HUES64 (cell line): ENCODE results near the gene HIP1.

Experiments
- H3K27ac ChIP-seq: 2 replicates; pipeline ENCODE4 v1.7.0; 2013; ENCODE audit warnings: low read depth, low read length, inconsistent platforms
- H3K27me3 ChIP-seq: 2 replicates; pipeline ENCODE4 v1.6.1; 2013; ENCODE audit warnings: mild to moderate bottlenecking, low read length; ENCODE audit not compliant: insufficient read depth
- H3K36me3 ChIP-seq: 2 replicates; pipeline ENCODE4 v1.6.1; 2013; ENCODE audit warnings: mild to moderate bottlenecking, low read length; ENCODE audit not compliant: insufficient read depth
- H3K4me1 ChIP-seq: 2 replicates; pipeline ENCODE4 v1.6.1; 2013; ENCODE audit warnings: mild to moderate bottlenecking, low read length, moderate library complexity; ENCODE audit not compliant: insufficient read depth
- H3K4me3 ChIP-seq: 2 replicates; pipeline ENCODE4 v1.5.1; 2013; ENCODE audit warnings: mild to moderate bottlenecking, low read length, moderate library complexity
- H3K9ac ChIP-seq: 2 replicates; pipeline ENCODE4 v1.6.1; 2013; ENCODE audit warnings: mild to moderate bottlenecking, low read depth, low read length
- H3K9me3 ChIP-seq: 2 replicates; pipeline ENCODE4 v1.6.1; 2013; ENCODE audit warnings: low read depth, low read length; ENCODE audit not compliant: insufficient read depth
- WGBS: fragments of 150-250, 120-280 bp; methylation state at CpG from one replicate; pipeline ENCODE4 v1.1.7; 2013; ENCODE audit warnings: missing lambda C conversion rate; 5-methylcytosine and 5-hydroxymethylcytosine counted together

HIP1 gene

DNA sequence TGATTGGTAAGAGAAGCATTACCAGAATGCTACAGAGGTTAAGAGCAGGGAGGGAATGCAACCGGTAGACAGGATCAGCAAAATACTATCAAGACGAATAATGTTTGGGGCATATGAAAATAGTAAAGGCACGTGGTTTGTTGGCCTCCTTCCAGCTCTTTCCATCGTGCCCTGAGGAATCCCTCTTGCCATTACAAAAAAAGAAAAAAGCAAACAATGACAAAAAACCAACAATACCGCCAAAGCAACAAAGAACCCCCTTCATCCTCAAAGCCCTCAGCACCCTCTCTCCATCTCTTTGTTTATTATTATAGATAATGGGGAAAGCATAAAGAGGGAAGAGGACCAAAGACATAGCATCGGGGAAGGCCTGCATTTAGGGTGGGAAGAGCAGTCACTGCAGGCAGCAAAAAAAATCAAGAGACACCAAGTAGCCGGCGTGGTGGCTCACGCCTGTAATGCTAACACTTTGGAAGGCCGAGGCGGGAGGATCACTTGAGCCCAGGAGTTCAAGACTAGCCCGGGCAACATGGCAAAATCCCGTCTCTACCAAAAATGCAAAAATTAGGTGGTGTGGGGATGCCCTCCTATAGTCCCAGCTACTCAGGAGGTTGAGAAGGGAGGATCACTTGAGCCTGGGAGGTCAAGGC lies 78.0 kb downstream of the HIP1 start:
- Histone ChIP-seq H3K36me3 (no peaks in the 10 kb centered on the region), H3K4me3 (no peak overlapping the region), H3K9ac (no peak overlapping the region), H3K27ac (no peak overlapping the region), H3K4me1 (no peaks in the 10 kb centered on the region), H3K9me3 (no peaks in the 10 kb centered on the region), H3K27me3 (no peaks in the 10 kb centered on the region)
- 89% methylated on average over 12 of the region's 13 CpGs for WGBS

GRCh38 chr7:75658802-75659201 lies 79.9 kb downstream of the HIP1 start:
- Histone ChIP-seq H3K9ac (no peak overlapping the region), H3K36me3 (no peaks in the 10 kb centered on the region), H3K27ac (no peak overlapping the region), H3K4me1 (no peaks in the 10 kb centered on the region), H3K9me3 (no peaks in the 10 kb centered on the region), H3K4me3 (no peak overlapping the region), H3K27me3 (no peaks in the 10 kb centered on the region)
- 81% methylated on average over 3 of the region's 4 CpGs for WGBS

- no peaks in the 10 kb centered on the region for H3K36me3 ChIP-seq
- WGBS = 70% methylated on average over 10 of the region's 10 CpGs
These were observed 80.4 kb downstream of the HIP1 start for GRCh38 chr7:75658369-75658768.

DNA sequence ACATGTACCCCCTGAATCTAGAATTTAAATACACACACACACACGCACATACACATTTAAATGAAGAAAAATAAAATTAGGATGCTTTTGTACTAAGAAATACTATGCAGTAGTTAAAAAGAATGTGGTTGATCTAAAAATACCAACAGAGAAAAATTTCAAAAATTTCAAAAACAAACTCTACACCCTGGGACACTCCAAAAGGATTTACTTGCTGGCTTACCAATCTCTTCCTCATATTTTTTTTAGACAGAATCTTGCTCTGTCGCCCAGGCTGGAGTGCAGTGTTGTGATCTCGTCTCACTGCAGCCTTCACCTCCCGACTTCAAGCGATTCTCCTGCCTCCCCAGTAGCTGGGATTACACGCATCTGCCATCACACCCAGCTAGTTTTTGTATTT lies 80.9 kb downstream of the HIP1 start:
- Histone ChIP-seq H3K9ac (no peak overlapping the region), H3K4me3 (no peak overlapping the region), H3K27me3 (no peaks in the 10 kb centered on the region), H3K9me3 (0 out of 2 replicates have a peak, but pooled peaks cover 2% of the 10 kb centered on the region), H3K27ac (no peak overlapping the region), H3K4me1 (no peaks in the 10 kb centered on the region), H3K36me3 (no peaks in the 10 kb centered on the region)
- 98% methylated on average over 5 of the region's 6 CpGs for WGBS

More at GRCh38 chr7:75658369-75658768, 80.4 kb downstream of the HIP1 start:
- H3K9me3 ChIP-seq = no peaks in the 10 kb centered on the region
- H3K27ac ChIP-seq = no peak overlapping the region
- H3K4me1 ChIP-seq = no peaks in the 10 kb centered on the region
- no peak overlapping the region for H3K4me3 ChIP-seq
- no peaks in the 10 kb centered on the region for H3K27me3 ChIP-seq
- H3K9ac ChIP-seq = no peak overlapping the region

- no peaks in the 10 kb centered on the region for H3K36me3 ChIP-seq
- H3K4me1 ChIP-seq = no peaks in the 10 kb centered on the region
- 95% methylated on average over 7 of the region's 7 CpGs for WGBS
- H3K4me3 ChIP-seq = no peak overlapping the region
- no peak overlapping the region for H3K9ac ChIP-seq
- H3K27me3 ChIP-seq = no peaks in the 10 kb centered on the region
- H3K9me3 ChIP-seq = 0 out of 2 replicates have a peak, but pooled peaks cover 4% of the 10 kb centered on the region
- no peak overlapping the region for H3K27ac ChIP-seq
These were observed 82.0 kb downstream of the HIP1 start for GRCh38 chr7:75656740-75657139.

- H3K27me3 ChIP-seq = no peaks in the 10 kb centered on the region
- no peak overlapping the region for H3K4me3 ChIP-seq
- no peaks in the 10 kb centered on the region for H3K36me3 ChIP-seq
- no peak overlapping the region for H3K27ac ChIP-seq
- no peaks in the 10 kb centered on the region for H3K4me1 ChIP-seq
- no peak overlapping the region for H3K9ac ChIP-seq
- 95% methylated on average over 2 of the region's 2 CpGs for WGBS
- 0 out of 2 replicates have a peak, but pooled peaks cover 4% of the 10 kb centered on the region for H3K9me3 ChIP-seq
These were observed 83.2 kb downstream of the HIP1 start for GRCh38 chr7:75655536-75655935.

GRCh38 chr7:75654855-75655254 lies 83.9 kb downstream of the HIP1 start:
- Histone ChIP-seq H3K27ac (no peak overlapping the region), H3K27me3 (no peaks in the 10 kb centered on the region), H3K36me3 (no peaks in the 10 kb centered on the region), H3K4me1 (no peaks in the 10 kb centered on the region; the same call in 1 of the 2 replicates), H3K9me3 (0 out of 2 replicates have a peak, but pooled peaks cover 4% of the 10 kb centered on the region), H3K9ac (no peak overlapping the region), H3K4me3 (no peak overlapping the region)
- 95% methylated on average over 4 of the region's 4 CpGs for WGBS

GRCh38 chr7:75653651-75654050 lies 85.1 kb downstream of the HIP1 start:
- 92% methylated on average over 7 of the region's 7 CpGs for WGBS
- Histone ChIP-seq H3K36me3 (no peaks in the 10 kb centered on the region), H3K4me1 (no peaks in the 10 kb centered on the region; the same call in 1 of the 2 replicates), H3K27me3 (no peaks in the 10 kb centered on the region), H3K9me3 (0 out of 2 replicates have a peak, but pooled peaks cover 4% of the 10 kb centered on the region), H3K4me3 (no peak overlapping the region), H3K9ac (no peak overlapping the region), H3K27ac (no peak overlapping the region)

DNA sequence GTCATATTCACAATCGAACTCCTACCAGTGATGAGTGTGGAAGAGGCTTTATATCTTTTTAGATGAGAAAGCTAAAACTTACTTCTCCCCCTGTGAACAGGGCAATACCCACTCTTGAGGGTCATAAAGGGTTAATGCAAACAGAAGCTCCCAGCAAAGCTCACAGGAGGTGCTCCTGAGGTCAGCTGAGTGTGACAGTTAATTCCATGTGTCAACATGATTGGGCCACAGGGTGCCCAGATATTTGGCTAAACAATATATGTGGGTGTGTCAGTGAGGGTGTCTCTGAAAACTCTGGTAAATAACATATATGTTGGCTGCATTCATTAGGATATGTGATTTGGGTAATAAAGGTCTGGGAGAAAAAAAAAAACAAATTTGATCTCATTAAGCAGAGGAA lies 86.0 kb downstream of the HIP1 start:
- Histone ChIP-seq H3K9me3 (0 out of 2 replicates have a peak, but pooled peaks cover 4% of the 10 kb centered on the region), H3K4me3 (no peak overlapping the region), H3K27me3 (no peaks in the 10 kb centered on the region), H3K9ac (no peak overlapping the region), H3K27ac (no peak overlapping the region), H3K4me1 (no peaks in the 10 kb centered on the region; the same call in 1 of the 2 replicates), H3K36me3 (no peaks in the 10 kb centered on the region)
- WGBS = 100% methylated on average over 1 of the region's 1 CpG

DNA sequence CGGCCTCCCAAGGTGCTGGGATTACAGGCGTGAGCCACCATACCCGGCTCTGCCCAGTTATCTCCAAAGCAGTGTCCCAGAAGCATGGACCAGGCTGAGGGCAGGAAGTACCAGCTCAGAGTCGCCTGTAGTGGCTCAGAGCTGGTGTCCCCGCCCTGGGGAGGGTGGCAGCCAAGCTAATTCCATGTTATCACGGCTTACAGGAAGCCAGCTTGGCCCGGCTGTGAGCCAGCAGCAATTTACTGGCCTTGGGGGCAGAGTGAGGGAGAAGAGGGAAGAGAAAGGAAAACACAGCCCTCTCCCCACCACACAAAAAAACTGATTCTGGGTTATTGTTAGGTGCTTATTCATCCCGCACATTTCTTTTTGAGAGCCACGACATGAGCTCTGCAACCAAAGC lies 88.1 kb downstream of the HIP1 start:
- Histone ChIP-seq H3K4me3 (no peak overlapping the region), H3K27ac (0 out of 2 replicates have a peak overlapping the region, but pooled peaks have one; percentile 13), H3K27me3 (no peaks in the 10 kb centered on the region), H3K9me3 (0 out of 2 replicates have a peak, but pooled peaks cover 4% of the 10 kb centered on the region), H3K9ac (no peak overlapping the region), H3K4me1 (no peaks in the 10 kb centered on the region; the same call in 1 of the 2 replicates), H3K36me3 (no peaks in the 10 kb centered on the region)
- 75% methylated on average over 9 of the region's 9 CpGs for WGBS

- Histone ChIP-seq H3K9ac (no peak overlapping the region), H3K9me3 (0 out of 2 replicates have a peak, but pooled peaks cover 4% of the 10 kb centered on the region), H3K4me3 (no peak overlapping the region), H3K27me3 (no peaks in the 10 kb centered on the region), H3K36me3 (no peaks in the 10 kb centered on the region), H3K4me1 (no peaks in the 10 kb centered on the region; the same call in 1 of the 2 replicates), H3K27ac (peak overlapping the region; percentile 20; the same call in 1 of the 2 replicates)
- whole genome bisulfite sequencing = 46% methylated on average over 7 of the region's 7 CpGs
These were observed 88.7 kb downstream of the HIP1 start for GRCh38 chr7:75650062-75650461.
